Prostate gland (tissue), 2 donors: ENCODE data around the gene SAP30BP. TPM values are rescaled to one million over a fixed set of nuclear protein-coding genes. Genes with fewer than 3 reads are reported as not detected.

Source experiments
- DNase-seq: peaks from one replicate; pipeline ENCODE4 v3.0.0-alpha.2; 2019; ENCODE audit warnings: low spot score
- H3K27ac ChIP-seq, 2 donors: fragments of 200-600 bp; sonication (generic); 2 replicates each; pipeline ENCODE4 v1.5.1; 2017 to 2019
- H3K27me3 ChIP-seq: fragments of 200-600 bp; sonication (generic); replicated peaks from 2 replicates; pipeline ENCODE4 v1.5.1; 2019; ENCODE audit not compliant: insufficient read depth
- H3K36me3 ChIP-seq, 2 donors: fragments of 200-600 bp; sonication (generic); 1 replicate in 1 of 2; 2 replicates in 1 of 2; pipeline versions ENCODE4 v1.5.1 to v1.8.1; 2017 to 2019
- H3K4me1 ChIP-seq: fragments of 200-600 bp; sonication (generic); replicated peaks from 2 replicates; pipeline ENCODE4 v1.5.1; 2019
- H3K4me3 ChIP-seq, 2 donors: fragments of 200-600 bp; sonication (generic); 2 replicates each; pipeline ENCODE4 v1.5.1; 2017 to 2019
- H3K9me3 ChIP-seq: fragments of 200-600 bp; sonication (generic); 2 replicates; pipeline ENCODE4 v1.5.1; 2017
- CTCF ChIP-seq, 4 experiments: fragments of 200-600 bp in 2 of 4; fragments of 450-650 bp in 2 of 4; sonication (generic) in 2 of 4; IDR thresholded peaks; 1 replicate in 3 of 4; 2 replicates in 1 of 4; pipeline ENCODE4 v1.5.1; 2016 to 2019; ENCODE audit warnings: antibody characterized with exemption in 4 of 4, mild to moderate bottlenecking in 2 of 4, moderate library complexity in 2 of 4
- POLR2A ChIP-seq: fragments of 450-650 bp; IDR thresholded peaks from one replicate; pipeline ENCODE4 v1.6.1; 2016; ENCODE audit warnings: antibody characterized with exemption, mild to moderate bottlenecking
- POLR2AphosphoS5 ChIP-seq: sonication (generic); formaldehyde crosslinking; IDR thresholded peaks from one replicate; pipeline ENCODE4 v1.6.1; 2017; ENCODE audit warnings: antibody characterized with exemption
- WGBS: methylation state at CpG from one replicate; pipeline ENCODE4 v1.1.5; 2018; 5-methylcytosine and 5-hydroxymethylcytosine counted together
- intact Hi-C: fragments of 100-400 bp; cut with DNase I; formaldehyde crosslinking; loops from one replicate; pipeline ENCODE4 v1.14.2; 2022
- total RNA-seq, 2 donors: library from RNA; depleted of rRNA; stranded (reverse); fragments of >200 nt; gene quantifications; one replicate each; pipeline ENCODE4 v1.1.0, GENCODE V29; 2016

The SAP30BP gene
- total RNA-seq, 2 donors from 2014 or later: 50.4 to 72.3 TPM

GRCh38 chr17:75691371-75691791 lies 24.2 kb downstream of the SAP30BP start:
- H3K4me1 ChIP-seq: peaks cover 46% of the 10 kb centered on the region
- intact Hi-C loops: no loop called here
- TF ChIP-seq POLR2AphosphoS5 (no peak), CTCF (IDR thresholded peaks at IDR 0.05) (no peak), POLR2A (no peak)

DNA sequence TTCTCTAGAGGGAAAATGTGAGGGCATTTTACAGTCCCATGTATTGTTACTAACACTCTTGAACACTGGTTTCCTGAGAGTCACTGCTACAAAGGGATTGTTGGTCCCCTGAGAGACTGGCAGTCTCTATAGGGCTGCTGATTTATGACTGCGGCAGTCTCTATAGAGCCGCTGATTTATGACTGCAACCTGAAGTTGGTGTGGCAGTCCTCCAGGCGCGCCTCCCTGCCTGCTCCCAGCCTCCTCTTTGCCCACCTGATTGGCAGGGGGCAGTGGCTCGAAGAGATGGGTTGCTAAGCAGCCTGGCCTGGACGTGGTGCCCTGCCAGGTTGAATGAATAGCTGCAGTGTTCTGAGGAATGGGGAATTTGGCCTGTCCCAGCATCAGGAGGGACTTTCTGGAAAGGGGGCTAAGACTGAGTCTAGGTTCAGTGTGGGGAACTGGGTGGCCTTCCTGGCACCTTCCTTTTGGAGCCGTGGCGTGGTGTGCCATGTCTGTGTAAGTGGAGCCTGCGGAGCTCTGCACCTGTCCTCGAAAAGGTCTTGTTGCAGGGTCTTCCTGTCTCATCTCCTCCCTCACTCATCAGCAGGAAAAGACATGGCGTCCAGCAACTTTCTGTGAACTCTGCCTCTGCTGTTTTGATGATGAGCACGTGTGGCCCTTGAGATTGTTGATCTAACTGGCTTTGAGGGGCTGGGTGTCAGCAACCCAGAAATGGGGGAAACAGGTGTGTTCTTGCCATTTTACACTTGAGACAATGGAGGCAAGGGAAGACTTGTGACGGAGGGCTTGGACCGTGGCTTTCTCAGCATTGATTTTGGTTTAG lies 24.9 kb downstream of the SAP30BP start:
- intact Hi-C loops: no loop called here
- Histone ChIP-seq H3K9me3 (no peaks in the 10 kb centered on the region), H3K27ac (peak overlapping the region; percentile 88 to 90), H3K27me3 (no peaks in the 10 kb centered on the region), H3K4me3 (no peak overlapping the region), H3K4me1 (peaks cover 50% of the 10 kb centered on the region), H3K36me3 (no peaks in the 10 kb centered on the region)
- TF ChIP-seq POLR2A (no peak), CTCF (IDR thresholded peaks at IDR 0.05) (no peak), POLR2AphosphoS5 (peak; percentile 65)
- DNase-seq: peak; percentile 80
- 53% methylated on average over 14 of the region's 14 CpGs for WGBS

More at GRCh38 chr17:75691371-75691791, 24.2 kb downstream of the SAP30BP start:
- 70% methylated on average over 5 of the region's 5 CpGs for WGBS
- Histone ChIP-seq H3K9me3 (no peaks in the 10 kb centered on the region), H3K27me3 (no peaks in the 10 kb centered on the region), H3K4me3 (no peak overlapping the region), H3K27ac (peak overlapping the region; percentile 35 to 90), H3K36me3 (no peaks in the 10 kb centered on the region)
- DNase-seq: no peak

DNA sequence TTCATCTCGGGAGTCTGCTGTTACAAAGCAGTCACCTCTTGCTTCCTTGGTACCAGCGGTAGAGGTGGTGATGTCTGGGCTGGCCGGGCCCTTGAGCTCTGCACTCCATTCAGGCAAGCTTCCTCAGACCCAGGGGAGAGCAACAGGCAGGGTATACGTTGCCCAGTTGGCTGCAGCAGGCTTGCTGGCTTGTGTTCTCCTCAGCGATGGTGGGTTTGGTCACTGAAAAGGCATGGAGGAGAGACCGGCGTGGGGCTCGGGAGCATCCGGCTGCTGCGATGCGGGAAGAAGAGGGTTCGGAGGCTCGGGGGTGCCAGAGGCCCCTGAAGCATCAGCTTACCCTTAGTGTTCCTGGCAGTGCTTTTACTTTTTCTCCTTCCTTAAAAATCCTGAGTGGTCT lies 25.8 kb downstream of the SAP30BP start:
- DNase-seq: no peak
- Histone ChIP-seq H3K27ac (peak overlapping the region; percentile 88 to 90), H3K4me1 (peaks cover 58% of the 10 kb centered on the region), H3K4me3 (no peak overlapping the region), H3K9me3 (no peaks in the 10 kb centered on the region), H3K27me3 (no peaks in the 10 kb centered on the region), H3K36me3 (no peaks in the 10 kb centered on the region)
- TF ChIP-seq POLR2AphosphoS5: no peak
- TF ChIP-seq POLR2A: no peak
- TF ChIP-seq CTCF (IDR thresholded peaks at IDR 0.05): no peak
- intact Hi-C loops: no loop called here
- 49% methylated on average over 13 of the region's 13 CpGs for WGBS

DNA sequence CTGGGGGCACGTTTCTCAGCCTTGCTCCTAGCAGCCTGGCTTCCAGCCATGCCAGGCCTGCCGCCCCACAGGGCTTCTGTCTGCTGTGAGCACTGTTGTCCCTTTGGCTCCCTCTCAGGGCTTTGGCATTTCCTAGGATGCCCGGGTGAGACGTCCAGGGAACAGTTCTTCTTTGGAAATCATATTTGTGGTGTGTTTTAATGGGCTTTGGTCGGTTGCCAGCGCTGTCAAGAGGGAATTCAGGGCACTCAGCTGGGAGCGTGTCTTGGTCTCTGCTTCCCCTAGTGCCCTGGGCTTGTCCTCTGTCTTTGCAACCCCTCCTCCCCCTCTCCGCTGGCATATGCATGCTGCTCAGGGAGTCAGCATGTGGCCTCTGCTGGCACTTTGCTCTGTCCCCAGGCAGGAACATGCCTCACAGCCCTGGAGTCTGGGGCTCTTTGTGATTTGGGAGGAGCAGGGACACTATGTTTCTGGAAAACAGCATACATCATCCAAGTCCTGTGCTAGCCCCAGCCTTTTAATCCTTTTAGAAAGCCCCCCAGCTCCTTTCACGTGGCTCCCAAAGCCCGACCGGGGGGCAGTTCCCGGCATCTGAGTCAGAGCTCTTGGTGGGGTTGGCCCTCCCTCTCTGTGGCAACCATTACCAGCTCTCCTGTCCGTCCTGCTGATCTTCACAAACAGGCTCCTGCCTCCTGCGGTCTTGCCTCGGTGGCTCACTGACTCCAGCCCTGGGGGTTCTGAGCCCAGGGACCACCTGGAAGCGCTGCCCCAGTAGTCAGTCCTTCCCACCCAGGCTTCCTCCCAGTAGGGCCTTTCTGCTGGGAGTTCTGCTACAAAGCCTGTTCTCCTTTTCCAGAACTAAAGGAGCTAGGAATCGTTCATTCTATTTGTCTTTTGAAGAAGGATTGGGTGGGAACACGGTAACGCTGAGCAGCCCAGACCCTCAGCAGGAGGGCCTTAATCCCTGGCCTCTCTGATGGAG lies 26.7 kb downstream of the SAP30BP start:
- H3K4me3 ChIP-seq: no peak overlapping the region
- DNase-seq: peak; percentile 97
- H3K27me3 ChIP-seq: no peaks in the 10 kb centered on the region
- H3K36me3 ChIP-seq: no peaks in the 10 kb centered on the region
- H3K4me1 ChIP-seq: peaks cover 57% of the 10 kb centered on the region
- H3K9me3 ChIP-seq: no peaks in the 10 kb centered on the region
- 20% methylated on average over 19 of the region's 19 CpGs for WGBS
- intact Hi-C loops: no loop called here
- H3K27ac ChIP-seq: peak overlapping the region; percentile 88 to 90
- peak; percentile 9 for TF ChIP-seq POLR2A
- TF ChIP-seq CTCF (IDR thresholded peaks at IDR 0.05): peak in 1 of 4 experiments; percentile 26
- TF ChIP-seq POLR2AphosphoS5: peak; percentile 89
